ENCODE data around the gene TRAFD1.

Gene TRAFD1

GRCh38 chr12:112134731-112135130 is 9.4 kb downstream of the TRAFD1 start:
- CTCF ChIA-PET = no interaction called here

GRCh38 chr12:112140728-112141127 is 15.4 kb downstream of the TRAFD1 start:
- no peak for DNase-seq (ENCODE audit: low read depth, low spot score)
- TF ChIP-seq CTCF (IDR thresholded peaks at IDR 0.05; ENCODE audit: insufficient read depth, low read length, missing control alignments) = no peak
- ChIA-PET POLR2A (no interaction called here), CTCF (no interaction called here)
- no peak overlapping the region for H3K4me3 ChIP-seq (ENCODE audit: low read depth, low read length)

More at GRCh38 chr12:112134731-112135130, 9.4 kb downstream of the TRAFD1 start:
- no peak overlapping the region for H3K4me3 ChIP-seq (ENCODE audit: low read depth, low read length)
- POLR2A ChIA-PET = no interaction called here
- DNase-seq (ENCODE audit: low read depth, low spot score) = no peak
- no peak for TF ChIP-seq CTCF (IDR thresholded peaks at IDR 0.05; ENCODE audit: insufficient read depth, low read length, missing control alignments)

GRCh38 chr12:112146123-112146522 is 20.8 kb downstream of the TRAFD1 start:
- DNase-seq (ENCODE audit: low read depth, low spot score) = no peak
- TF ChIP-seq CTCF (IDR thresholded peaks at IDR 0.05; ENCODE audit: insufficient read depth, low read length, missing control alignments) = no peak
- H3K4me3 ChIP-seq (ENCODE audit: low read depth, low read length) = no peak overlapping the region
- CTCF ChIA-PET = no interaction called here
- POLR2A ChIA-PET = interaction anchor here (1.1 kb wide), 1 partner anchor 20 kb away, joined by 5 read pairs; the partner anchor contains the start of gene TRAFD1

- ChIA-PET POLR2A (no interaction called here), CTCF (interaction anchor here (1.1 to 1.2 kb wide), 3 partner anchors 15 to 203 kb away, joined by 3 to 7 read pairs (median 3); no protein-coding TSS in a partner anchor)
- DNase-seq (ENCODE audit: low read depth, low spot score) = peak; percentile 17
- no peak overlapping the region for H3K4me3 ChIP-seq (ENCODE audit: low read depth, low read length)
- no peak for TF ChIP-seq CTCF (IDR thresholded peaks at IDR 0.05; ENCODE audit: insufficient read depth, low read length, missing control alignments)
These were observed 22.7 kb downstream of the TRAFD1 start for GRCh38 chr12:112148031-112148513.

- ChIA-PET CTCF (interaction anchor here (1.2 kb wide), 1 partner anchor 49 kb away, joined by 7 read pairs; no protein-coding TSS in a partner anchor), POLR2A (no interaction called here)
- TF ChIP-seq CTCF (IDR thresholded peaks at IDR 0.05; ENCODE audit: insufficient read depth, low read length, missing control alignments) = no peak
- no peak overlapping the region for H3K4me3 ChIP-seq (ENCODE audit: low read depth, low read length)
- DNase-seq (ENCODE audit: low read depth, low spot score) = no peak
These were observed 24.2 kb downstream of the TRAFD1 start for GRCh38 chr12:112149596-112149995.

GRCh38 chr12:112151766-112152541 is 26.6 kb downstream of the TRAFD1 start:
- H3K4me3 ChIP-seq (ENCODE audit: low read depth, low read length) = no peak overlapping the region

More at GRCh38 chr12:112151766-112152541, 26.6 kb downstream of the TRAFD1 start:
- ChIA-PET POLR2A (no interaction called here), CTCF (interaction anchor here (0.8 to 1.2 kb wide), 4 partner anchors 21 to 339 kb away, joined by 3 to 4 read pairs (median 3); no protein-coding TSS in a partner anchor)
- TF ChIP-seq CTCF (IDR thresholded peaks at IDR 0.05; ENCODE audit: insufficient read depth, low read length, missing control alignments) = no peak
- no peak for DNase-seq (ENCODE audit: low read depth, low spot score)

Measured in AG04449 (cell line).